Breast epithelium (tissue), 3 donors: ENCODE results near the gene ZNF343.

ENCODE experiments used
- CTCF ChIP-seq, 3 donors: fragments of 450-650 bp; IDR thresholded peaks; one replicate each; pipeline ENCODE4 v1.5.1; 2016 to 2017; ENCODE audit warnings: antibody characterized with exemption in 3 of 3, mild to moderate bottlenecking in 3 of 3, moderate library complexity in 3 of 3
- POLR2AphosphoS5 ChIP-seq, 3 donors: sonication (generic); formaldehyde crosslinking; IDR thresholded peaks; one replicate each; pipeline ENCODE4 v1.6.1; 2017; ENCODE audit warnings: antibody characterized with exemption in 3 of 3

GRCh38 chr20:2528671-2529271 is 20.1 kb upstream of the ZNF343 start:
- TF ChIP-seq CTCF (IDR thresholded peaks at IDR 0.05), result no peak
- no peak for TF ChIP-seq POLR2AphosphoS5 (IDR thresholded peaks at IDR 0.05)
